GM11168 (cell line): ENCODE data around the gene RBP3.
"Not testable (repeated sequence)": the region's sequence is repeated elsewhere in the genome, so short reads cannot be mapped to it uniquely, and the experiment has no call there.

Source experiments
- in situ Hi-C: fragments of 300-500 bp; cut with MboI; formaldehyde crosslinking; loops from one replicate; pipeline ENCODE4 v1.12.0; 2022; ENCODE audit warnings: low sequenced_read_pairs; ENCODE audit not compliant: unreplicated experiment

RBP3 gene

DNA sequence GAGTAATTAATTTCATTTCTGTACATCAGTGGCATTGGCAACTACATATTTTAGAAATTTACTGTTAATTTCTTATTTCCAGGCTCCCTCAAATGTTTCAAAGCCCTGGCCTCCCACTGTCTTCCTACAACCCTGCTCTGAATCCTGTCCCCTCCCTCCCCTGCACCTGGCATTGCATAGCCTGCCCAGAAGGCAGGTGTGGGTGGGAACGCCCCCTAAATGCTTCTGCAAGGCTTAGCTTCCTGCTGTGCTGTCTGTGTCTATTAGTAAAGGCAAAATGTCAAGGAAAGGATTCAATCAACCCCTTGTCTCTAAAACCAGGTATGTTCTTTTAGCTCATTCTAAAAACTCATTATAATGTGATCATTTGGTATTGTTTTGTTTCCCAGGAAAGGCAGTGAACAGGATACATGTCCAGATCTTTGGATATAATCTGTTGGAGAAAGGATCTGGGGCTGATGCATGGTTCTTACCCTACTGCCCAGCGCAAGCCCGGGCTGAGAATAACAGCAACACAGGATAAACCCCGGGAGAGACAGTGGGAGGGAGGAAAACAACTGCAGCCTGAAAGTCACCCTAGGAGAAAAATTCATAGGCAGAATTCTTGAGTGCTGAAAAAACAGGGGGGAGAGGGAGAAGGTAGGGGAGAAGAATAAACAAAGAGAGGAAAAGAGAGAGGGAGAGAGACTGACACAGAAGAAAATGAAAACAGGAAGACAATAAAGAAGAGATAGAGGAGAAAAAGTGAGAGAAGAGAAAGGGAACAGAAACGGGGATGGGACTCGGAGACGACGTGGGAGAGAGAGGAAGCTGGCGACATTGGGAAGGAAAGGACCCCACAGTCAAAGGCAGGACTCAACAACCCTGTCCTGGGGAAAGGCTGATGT is 35.3 kb downstream of the RBP3 start:
- in situ Hi-C loops, result loop anchor here (5.0 kb wide), 2 partner anchors 1101 to 1276 kb away; no protein-coding TSS in a partner anchor

DNA sequence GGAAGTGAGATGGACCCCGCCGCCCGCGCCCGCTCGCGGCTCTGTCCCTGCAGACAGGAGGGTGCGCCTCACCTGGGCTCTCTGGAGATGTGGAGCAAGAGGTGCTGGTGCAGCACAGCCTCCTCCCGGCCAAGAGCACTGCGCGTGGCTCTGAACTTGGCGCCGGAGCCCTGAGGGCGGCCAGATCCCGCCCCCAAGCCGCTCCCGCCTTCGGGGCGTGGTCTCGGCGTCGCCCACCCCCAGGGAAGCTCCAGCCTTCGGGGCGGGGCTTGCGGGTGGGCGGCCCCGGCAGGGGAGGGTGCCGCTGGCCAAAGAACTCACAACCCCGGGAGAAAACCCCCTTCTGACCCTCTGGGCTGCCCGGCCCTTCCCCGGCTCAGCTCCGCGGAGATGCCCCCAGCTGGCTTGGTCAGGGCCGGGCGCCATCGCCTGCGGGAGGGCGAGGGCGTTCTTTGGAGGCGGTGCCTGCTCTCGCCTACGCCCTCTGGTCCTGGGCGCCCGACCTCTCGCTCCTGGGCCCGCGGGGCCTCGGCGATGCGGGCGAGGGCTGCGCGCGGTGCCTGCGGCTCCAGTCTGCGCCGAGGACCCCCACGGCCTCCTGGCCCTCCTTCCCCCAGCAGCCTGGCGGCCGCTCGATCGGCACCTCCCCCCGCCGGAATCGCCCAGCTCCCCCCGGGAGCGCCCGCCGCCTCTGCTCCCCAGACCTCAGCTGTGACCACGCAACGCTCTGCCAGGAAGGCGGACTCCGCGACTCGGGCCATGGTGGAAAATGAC is 36.2 kb downstream of the RBP3 start, which contains the start of gene ZNF488:
TSS of gene ZNF488 (minus strand) at position 146 of the 774 bp plus-strand sequence. CDS start 15,464 bp downstream, outside the sequence.
- in situ Hi-C loops, result loop anchor here (5.0 kb wide), 2 partner anchors 1102 to 1277 kb away; no protein-coding TSS in a partner anchor

DNA sequence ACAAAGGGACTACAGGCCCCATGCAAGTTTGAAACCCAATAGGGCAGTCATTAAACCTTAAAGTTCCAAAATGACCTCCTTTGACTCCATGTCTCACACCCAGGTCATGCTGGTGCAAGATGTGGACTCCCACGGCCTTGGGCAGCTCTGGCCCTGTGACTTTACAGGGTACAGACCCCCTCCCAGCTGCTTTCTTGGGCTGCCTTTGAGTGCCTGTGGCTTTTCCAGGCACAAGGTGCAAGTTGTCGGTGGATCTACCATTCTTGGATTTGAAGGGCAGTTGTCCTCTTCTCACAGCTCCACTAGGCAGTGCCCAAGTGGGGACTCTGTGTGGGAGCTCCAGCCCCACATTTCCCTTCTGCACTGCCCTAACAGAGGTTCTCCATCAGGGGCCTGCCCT is 37.9 kb downstream of the RBP3 start:
- in situ Hi-C loops, result not testable (repeated sequence)

DNA sequence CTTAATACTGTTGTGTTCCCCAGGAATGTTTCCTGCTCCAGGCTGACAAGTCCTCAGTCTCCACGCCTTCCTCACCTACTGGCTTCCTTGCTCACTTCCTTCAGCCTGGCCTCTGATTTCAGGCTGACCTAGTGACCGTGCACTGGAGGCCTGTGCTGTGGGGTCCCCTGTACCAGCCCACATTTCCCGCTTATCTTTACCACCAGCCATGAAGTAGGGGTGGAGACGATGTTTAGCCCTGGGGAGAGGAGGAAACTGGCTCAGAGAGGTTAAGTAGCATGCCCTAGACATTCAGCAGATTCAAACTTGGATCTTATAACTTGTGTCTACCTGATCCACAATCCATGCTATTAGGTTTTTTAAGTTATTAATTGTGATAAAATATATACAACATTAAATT is 40.7 kb downstream of the RBP3 start:
- in situ Hi-C loops, result no loop called here

DNA sequence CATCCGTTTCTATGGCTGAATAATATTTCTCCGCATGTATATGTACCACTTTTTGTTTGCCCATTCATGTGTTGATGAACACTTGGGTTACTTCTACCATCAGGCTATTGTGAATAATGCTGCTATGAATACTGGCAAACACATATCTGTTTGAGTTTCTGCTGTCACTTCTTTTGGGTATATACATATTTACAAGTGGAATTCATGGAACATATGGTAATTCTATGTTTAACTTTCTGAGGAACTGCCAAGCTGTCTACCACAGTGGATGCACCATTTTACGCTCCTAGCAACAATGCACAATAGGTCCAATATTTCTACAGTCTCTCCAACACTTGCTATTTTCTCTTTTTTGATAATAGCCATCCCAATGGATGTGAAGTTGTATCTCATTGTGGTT is 41.5 kb downstream of the RBP3 start:
- in situ Hi-C loops, result no loop called here

DNA sequence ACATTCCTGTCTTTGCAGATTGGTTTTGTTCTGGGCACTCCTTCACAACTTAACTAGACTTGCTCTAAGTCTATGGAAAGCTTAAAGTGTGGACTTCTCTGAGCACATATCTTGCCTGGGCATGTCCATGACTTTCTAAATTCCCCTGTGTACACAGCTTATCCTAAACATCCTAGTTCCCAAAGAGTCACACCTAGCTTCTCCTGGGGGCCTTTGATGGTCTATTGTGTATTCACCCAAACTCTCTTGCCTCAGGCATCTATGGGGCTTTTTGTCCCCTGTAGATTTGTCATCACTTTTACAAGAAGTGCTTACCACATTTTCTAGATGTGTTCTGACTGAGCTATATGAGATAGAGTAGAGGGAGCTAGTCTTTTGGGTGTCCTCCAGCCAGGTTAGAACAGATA is 48.2 kb downstream of the RBP3 start:
- in situ Hi-C loops, result no loop called here

DNA sequence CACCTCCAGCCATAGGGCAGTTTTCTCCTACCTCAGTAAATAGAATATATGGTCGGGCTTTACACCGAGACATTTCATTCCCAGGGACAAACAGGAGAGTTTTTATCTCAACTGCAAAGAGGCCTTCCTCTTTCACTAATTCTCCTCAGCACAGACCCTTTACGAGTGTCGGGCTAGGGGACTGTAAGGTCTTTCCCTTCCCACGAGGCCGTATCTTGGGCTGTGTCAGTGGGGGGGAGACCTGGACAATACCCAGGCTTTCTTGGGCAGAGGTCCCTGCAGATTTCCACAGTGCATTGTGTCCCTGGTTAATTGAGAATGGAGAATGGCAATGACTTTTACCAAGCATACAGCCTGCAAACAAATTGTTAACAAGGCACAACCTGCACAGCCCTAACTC is 49.1 kb downstream of the RBP3 start:
- in situ Hi-C loops, result no loop called here

DNA sequence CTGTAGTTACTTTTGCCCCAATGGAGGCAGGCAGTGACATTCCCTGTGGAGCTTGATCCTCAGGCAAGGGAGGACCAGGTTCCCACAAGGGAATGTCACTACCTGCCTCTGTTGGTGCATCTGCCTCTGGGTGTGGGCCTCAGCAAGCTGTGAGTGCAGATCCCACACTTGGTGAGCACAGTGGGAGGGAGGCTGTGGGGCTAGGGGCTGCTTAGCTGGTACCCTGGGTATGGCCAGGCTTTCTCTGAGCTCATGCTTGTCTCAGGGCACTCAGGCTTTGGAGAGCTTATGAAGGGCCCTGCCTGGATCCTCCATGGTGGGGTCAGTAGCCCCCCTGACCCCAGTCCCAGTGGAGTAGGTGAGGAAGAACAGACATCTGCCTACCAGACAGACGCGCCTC is 52.1 kb downstream of the RBP3 start:
- in situ Hi-C loops, result no loop called here

DNA sequence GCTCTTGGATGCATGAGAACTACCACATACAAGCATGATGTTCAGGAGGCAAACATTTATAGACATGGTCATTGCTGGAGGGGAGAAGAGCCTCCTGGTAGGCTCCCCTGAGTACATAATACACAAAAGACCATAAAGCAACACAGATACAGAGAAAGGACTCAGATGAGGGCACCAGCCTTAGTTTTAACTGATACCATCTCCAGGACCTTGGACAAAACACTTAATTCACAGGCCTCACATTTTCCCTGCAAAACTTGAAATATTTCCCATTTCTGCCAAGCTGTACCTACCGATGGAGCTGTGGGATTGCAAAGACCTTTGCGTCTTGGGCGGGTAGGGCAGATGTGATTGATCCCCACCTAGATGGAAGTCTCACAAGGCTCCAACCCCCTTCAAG is 52.6 kb downstream of the RBP3 start:
- in situ Hi-C loops, result no loop called here

DNA sequence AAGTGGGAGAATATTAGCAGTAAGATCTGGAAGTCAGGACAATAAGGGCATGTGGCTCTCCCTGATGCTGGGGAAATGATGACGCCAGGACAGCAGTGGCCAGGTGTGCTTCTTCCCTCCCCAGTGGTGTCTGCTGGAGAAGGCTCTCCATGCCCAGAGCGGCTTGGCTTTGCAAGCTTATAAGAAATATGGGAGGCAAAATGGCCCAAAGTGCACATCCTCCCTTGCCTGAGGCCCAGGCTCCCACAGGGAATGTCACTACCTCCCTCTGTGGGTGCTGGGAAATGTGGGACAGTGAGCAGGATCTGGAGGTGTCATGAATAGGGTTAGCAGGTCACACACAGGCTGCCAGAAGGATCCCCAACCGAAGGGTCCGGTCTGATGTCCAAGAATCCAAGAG is 53.0 kb downstream of the RBP3 start:
- in situ Hi-C loops, result no loop called here

DNA sequence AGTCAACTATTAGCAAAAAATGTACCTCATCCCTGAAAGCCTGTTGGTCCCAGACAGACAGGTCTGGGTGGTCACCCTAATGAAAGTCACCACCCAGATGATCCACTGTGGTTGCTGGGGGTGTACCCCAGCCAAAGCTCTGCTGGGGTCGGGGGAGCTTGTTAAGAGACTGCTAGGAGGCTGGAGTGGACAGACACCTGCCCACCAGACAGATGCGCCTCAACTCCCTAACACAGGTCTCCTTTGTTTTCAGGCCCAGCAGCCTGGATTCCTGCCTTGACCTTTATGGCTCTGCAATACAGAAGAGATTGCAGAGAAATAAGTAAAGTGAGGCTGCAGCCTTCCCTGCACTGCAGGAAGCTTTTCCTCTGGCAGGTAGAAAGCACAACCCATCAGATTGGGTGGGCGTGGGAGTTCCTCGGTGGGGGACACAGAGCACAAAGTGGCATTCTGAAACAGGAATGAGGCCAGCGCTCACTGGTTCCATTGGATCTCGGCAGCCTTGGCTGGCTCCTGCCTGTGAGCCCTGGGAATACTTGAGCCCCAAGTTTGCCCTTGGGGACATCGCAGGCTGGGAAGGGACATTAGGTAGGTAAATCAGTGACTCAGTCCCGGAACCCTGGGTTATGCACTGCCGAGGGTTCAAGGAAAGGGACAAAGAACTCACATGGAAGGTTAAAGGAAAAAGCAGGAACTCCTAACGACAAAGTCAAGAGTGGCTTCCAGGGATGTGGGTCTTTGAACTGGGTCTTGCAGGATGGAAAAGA is 53.9 kb downstream of the RBP3 start:
- in situ Hi-C loops, result no loop called here

DNA sequence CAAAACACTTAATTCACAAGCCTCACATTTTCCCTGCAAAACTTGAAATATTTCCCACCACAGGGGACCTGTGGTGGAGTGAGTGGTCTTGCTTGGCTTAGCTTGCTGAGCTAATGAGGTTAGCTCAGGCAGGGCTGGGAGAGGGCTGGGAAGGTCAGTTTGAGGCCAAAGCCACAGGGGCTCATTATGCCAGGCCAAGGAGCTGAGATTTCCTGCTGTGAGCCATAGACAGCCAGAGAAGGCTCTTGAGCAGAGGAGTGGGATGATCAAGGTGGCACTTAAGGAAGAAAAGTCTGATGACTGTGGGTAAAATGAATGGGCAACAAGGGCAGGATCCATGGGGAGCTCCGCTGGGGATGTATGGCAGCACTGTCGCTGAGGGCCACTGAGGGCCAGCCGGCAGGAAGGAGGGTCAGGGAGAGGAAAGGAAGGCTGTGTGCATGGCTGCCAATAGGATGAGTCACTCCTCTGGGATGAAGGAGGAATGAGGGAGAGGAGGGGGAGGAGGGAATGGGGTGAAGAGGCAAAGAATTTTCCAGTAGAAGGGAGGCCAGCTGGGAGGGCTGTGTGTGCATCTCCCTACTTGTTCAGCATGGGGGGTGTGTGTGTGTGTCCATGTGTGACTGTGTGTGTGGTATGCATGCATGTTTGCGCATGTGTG is 54.6 kb downstream of the RBP3 start:
- in situ Hi-C loops, result no loop called here

DNA sequence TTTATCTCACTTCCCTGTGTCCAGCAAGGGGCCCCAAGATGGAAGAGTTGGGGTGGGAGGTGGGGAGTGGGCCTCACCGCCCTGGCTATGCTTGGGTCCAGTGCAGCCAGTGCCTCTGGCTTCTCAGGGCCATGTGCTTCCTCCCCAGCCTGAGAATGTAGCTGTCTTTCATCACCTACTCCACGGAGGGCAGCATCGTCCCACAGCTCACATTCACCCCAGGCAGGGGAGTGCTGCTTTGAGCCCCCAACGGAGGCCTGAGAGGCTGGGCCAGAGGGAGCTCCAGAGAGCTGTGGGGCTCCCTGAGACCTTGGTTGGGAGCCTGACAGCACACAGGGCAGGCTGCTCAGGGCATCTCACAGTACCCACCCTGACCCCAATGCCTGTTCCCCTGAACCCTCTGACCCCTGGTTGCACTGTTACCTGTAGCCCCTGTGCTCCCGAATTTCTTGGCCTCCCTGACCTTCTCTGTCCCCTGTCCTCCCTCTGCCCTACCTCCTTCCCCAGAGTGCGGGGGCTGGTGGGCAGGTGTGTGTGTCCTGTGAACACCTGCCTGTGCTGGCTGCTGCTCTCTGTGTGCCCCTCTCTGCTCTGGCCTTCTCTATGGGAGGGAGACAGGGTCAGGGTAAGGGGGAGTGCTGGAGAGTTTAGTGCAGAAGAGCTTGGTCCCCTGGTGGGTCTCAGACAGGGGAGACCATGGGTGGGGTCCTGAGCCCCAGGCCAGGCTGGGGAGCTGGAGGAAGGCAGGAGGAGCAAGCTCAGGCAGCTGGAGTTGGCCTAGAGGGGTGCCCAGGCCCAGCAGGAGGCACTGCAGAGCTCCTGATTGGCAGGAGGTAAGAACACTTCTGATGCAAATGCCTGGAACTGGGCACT is 55.5 kb downstream of the RBP3 start:
- in situ Hi-C loops, result no loop called here

DNA sequence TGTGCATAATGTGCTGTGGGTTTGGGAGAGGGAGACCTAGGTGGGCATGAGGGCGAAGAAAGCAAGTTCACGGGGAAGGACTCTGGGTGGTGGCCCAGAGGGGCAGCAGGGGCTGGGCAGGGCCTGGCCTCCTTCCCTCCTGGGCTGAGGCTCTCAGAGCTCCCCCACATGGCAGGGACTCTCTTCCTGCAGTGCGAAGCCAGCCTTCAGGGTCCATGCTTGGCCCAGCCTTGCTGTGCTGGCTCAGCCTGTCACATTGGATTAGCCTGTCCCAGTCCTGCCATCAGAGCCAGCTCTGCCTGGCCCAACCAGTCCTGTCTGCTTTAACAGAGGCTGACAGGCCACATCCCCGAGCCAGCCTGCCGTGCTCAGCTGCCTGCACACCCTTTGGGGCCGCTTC is 56.3 kb downstream of the RBP3 start:
- in situ Hi-C loops, result no loop called here

DNA sequence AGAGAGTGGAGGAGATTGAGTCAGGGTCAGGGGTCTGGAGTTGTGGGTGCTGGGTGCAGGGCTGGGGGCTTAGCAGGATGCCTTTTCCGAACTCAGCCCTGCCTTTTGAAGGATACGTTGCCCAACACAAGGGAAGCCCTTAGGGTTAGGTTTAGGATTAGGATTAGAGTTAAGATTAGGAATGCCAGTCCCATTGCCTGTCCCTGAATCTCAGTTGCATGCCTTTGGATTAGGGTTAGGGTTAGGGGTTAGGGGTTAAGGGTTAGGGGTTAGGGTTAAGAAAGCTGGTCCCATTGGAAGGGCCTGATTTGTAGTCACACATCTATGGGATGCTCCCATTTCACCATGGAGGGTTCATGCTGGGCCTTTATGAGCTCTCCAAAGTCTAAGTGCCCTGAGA is 56.8 kb downstream of the RBP3 start:
- in situ Hi-C loops, result no loop called here

DNA sequence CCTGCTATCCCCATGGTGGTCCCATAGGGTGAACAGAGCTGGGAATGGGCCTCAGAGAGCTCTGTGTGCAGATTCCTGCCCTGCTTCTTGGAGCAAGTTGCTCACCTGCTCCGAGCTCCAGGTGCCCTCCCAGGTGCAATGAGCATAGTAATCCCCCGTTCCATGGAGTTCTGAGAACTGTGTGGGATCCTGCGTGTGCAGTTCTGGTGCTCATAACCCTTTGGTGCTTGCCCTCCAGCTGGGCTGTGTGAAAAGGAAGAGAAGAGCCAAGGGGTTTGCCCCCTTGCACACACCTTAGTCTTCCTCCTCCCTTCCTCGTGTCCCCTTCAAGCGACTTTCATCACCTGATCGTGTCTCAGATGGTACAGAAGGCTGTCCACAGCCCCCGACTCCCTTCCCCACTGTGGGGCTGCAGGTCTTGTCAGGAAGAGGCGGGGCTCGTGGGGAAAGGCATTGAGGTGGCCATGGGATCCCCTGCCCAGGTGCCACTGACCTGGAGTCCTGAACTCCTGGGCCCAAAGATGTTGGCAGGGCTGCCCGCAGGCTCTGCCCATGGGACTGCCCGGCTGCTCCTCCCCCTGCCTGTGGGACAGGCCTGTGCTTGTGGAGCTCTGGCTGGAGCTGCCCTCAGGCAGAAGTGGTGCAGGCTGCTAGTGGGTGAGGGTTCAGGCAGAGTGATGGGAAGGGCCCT is 57.8 kb downstream of the RBP3 start:
- in situ Hi-C loops, result no loop called here

DNA sequence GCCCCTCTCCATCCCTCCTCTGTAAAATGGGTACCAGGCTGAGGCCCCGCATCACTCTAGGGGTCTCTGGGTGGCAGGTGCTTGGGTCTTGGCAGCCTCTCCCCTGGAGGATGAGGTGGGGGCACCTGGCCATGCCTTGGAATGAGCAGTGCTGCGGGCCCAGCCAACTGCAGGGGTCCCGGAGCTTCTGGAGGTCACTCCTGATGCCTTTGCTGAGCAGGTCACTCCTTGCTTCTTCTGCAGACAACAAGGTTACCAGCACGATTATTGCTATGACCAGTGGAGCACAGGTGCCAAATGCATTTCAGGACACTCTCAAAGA is 58.3 kb downstream of the RBP3 start:
- in situ Hi-C loops, result no loop called here

DNA sequence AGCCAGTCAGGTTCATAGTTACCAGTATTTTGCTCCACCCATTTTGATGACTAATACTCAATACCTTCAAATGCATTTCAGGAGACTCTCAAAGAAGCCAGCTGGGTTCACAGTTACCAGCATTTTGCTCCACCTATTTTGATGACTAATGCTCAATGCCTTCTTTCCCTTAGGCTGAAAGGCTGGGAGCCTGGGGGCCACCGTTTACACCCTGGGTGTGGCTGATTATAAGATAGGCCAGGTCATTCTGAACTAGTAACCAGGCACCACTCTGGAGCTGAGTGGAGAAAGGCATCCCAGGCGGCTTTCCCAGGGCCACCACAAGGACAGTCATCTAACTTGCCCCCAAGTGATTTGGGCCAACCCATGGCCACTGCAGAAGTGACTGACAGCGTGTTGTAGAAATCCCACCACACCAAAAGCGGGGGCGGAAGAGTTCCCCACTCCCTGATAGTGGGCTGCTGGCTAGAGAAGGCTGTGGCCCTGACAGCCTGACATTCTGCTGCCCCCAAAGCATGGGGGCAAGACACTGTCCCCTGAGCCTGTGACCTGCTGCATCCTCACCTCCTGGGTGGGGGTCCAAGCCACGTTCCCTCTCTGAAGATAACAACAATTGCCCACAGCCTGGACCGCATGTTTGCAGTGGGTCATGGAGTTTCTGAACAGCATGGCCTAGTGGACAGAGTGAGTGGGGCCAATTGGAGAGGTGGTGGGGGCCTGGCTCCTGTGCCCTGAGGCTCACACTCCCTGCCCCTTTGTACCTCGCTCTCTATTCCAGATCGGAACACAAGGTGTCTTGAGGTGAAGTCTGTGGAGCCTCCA is 58.9 kb downstream of the RBP3 start:
- in situ Hi-C loops, result no loop called here
